SK-N-SH (cell line): ENCODE results near the gene RAF1. TPM values are rescaled to one million over a fixed set of nuclear protein-coding genes. Genes with fewer than 3 reads are reported as not detected.

Experiments used
- CTCF ChIA-PET: fragments of 300-600, 350-600 bp; formaldehyde crosslinking; extraction: SDS; loops from one replicate; lab custom pipeline; 2021; lab: Yijun Ruan, JAX
- POLR2A ChIA-PET: fragments of 350-600 bp; sonication (Branson Sonifier 250); formaldehyde crosslinking; extraction: SDS; loops from one replicate; lab custom pipeline; 2020; ENCODE audit warnings: antibody characterized with exemption, inconsistent platforms; lab: Yijun Ruan, JAX
- DNase-seq: peaks from one replicate; pipeline ENCODE4 v3.0.0; 2012
- H2AFZ ChIP-seq: fragments of 200-600 bp; sonication (generic); 2 replicates; pipeline ENCODE4 v1.8.1; 2016; ENCODE audit warnings: antibody characterized with exemption, mild to moderate bottlenecking, low read depth
- H3F3A ChIP-seq: fragments of 200-600 bp; sonication (generic); replicated peaks from 2 replicates; pipeline ENCODE3; 2016; ENCODE audit warnings: antibody characterized with exemption, mild to moderate bottlenecking; ENCODE audit not compliant: insufficient read depth
- H3K27ac ChIP-seq, 2 experiments: fragments of 200-500 bp in 1 of 2; fragments of 200-600 bp in 1 of 2; sonication (Bioruptor generic) in 1 of 2; sonication (generic), shearing (Covaris generic) in 1 of 2; 2 replicates each; pipeline versions ENCODE4 v1.5.1 to v1.6.1; 2014 to 2016; ENCODE audit warnings: low read depth in 2 of 2, inconsistent platforms in 1 of 2, low read length in 1 of 2, mild to moderate bottlenecking in 1 of 2, mixed read lengths in 1 of 2
- H3K27me3 ChIP-seq: fragments of 200-600 bp; sonication (generic), shearing (Covaris generic); 2 replicates; pipeline ENCODE4 v1.6.1; 2016; ENCODE audit warnings: mixed run types; ENCODE audit not compliant: insufficient read depth
- H3K36me3 ChIP-seq, 2 experiments: fragments of 200-500 bp in 1 of 2; fragments of 200-600 bp in 1 of 2; sonication (Bioruptor generic) in 1 of 2; sonication (generic) in 1 of 2; replicated peaks in 1 of 2; 2 replicates each; pipeline versions ENCODE3 to v1.5.1; 2014 to 2016; ENCODE audit warnings: low read length in 1 of 2, mild to moderate bottlenecking in 1 of 2; ENCODE audit not compliant: insufficient read depth in 2 of 2, control insufficient read depth in 1 of 2
- H3K4me1 ChIP-seq, 2 experiments: fragments of 200-500 bp in 1 of 2; fragments of 200-600 bp in 1 of 2; sonication (Bioruptor generic) in 1 of 2; sonication (generic), shearing (Covaris generic) in 1 of 2; 2 replicates each; pipeline versions ENCODE4 v1.5.1 to v1.6.1; 2014 to 2016; ENCODE audit warnings: low read depth in 1 of 2, low read length in 1 of 2, mixed run types in 1 of 2; ENCODE audit not compliant: insufficient read depth in 2 of 2, control insufficient read depth in 1 of 2
- H3K4me2 ChIP-seq: fragments of 200-600 bp; sonication (generic), shearing (Covaris generic); 2 replicates; pipeline ENCODE4 v1.6.1; 2017; ENCODE audit warnings: mixed run types
- H3K4me3 ChIP-seq, 2 experiments: fragments of 200-500 bp in 1 of 2; fragments of 200-600 bp in 1 of 2; sonication (Bioruptor generic) in 1 of 2; sonication (generic), shearing (Covaris generic) in 1 of 2; 2 replicates each; pipeline versions ENCODE4 v1.5.1 to v1.8.1; 2014 to 2016; ENCODE audit warnings: low read depth in 2 of 2, inconsistent platforms in 1 of 2, low read length in 1 of 2, mild to moderate bottlenecking in 1 of 2, mixed read lengths in 1 of 2, moderate library complexity in 1 of 2
- H3K79me2 ChIP-seq: fragments of 200-600 bp; sonication (generic); 2 replicates; pipeline ENCODE4 v1.8.1; 2017; ENCODE audit warnings: mild to moderate bottlenecking; ENCODE audit not compliant: insufficient read depth
- H3K9ac ChIP-seq: fragments of 200-600 bp; sonication (generic); 2 replicates; pipeline ENCODE4 v1.6.1; 2017; ENCODE audit warnings: mixed run types
- H3K9me2 ChIP-seq: fragments of 200-600 bp; sonication (generic); 2 replicates; pipeline ENCODE4 v1.6.1; 2017; ENCODE audit warnings: mixed run types
- H3K9me3 ChIP-seq: fragments of 200-600 bp; sonication (generic); 2 replicates; pipeline ENCODE4 v1.6.1; 2017; ENCODE audit warnings: mixed run types, mild to moderate bottlenecking, moderate library complexity
- H4K20me1 ChIP-seq: fragments of 200-600 bp; sonication (generic); 2 replicates; pipeline ENCODE4 v1.6.1; 2017; ENCODE audit warnings: mild to moderate bottlenecking, mixed run types; ENCODE audit not compliant: insufficient read depth
- CHD2 ChIP-seq: fragments of 150-350 bp; IDR thresholded peaks from 2 replicates; pipeline ENCODE4 v1.6.1; 2018; ENCODE audit warnings: low read length; ENCODE audit not compliant: partially characterized antibody
- ELF1 ChIP-seq: IDR thresholded peaks from 2 replicates; pipeline ENCODE4 v1.4.0; 2012
- EZH2phosphoT487 ChIP-seq: fragments of 200-600 bp; sonication (generic); IDR thresholded peaks from 2 replicates; pipeline ENCODE4 v1.6.1; 2017; ENCODE audit warnings: low read depth, mixed run types, mild to moderate bottlenecking, antibody characterized with exemption, moderate library complexity, borderline replicate concordance
- FOXJ3 ChIP-seq: sonication (generic); formaldehyde crosslinking; IDR thresholded peaks from 2 replicates; pipeline ENCODE4 v1.5.1; 2020; ENCODE audit warnings: mild to moderate bottlenecking, missing genetic modification reagents
- FOXM1 ChIP-seq: IDR thresholded peaks from 2 replicates; pipeline ENCODE4 v1.4.0; 2012; ENCODE audit warnings: low read depth, mild to moderate bottlenecking
- GABPA ChIP-seq: IDR thresholded peaks from 2 replicates; pipeline ENCODE4 v1.4.0; 2012; ENCODE audit warnings: low read depth, mild to moderate bottlenecking
- GATA2 ChIP-seq: sonication (generic); formaldehyde crosslinking; IDR thresholded peaks from 2 replicates; pipeline ENCODE4 v1.5.0; 2020; ENCODE audit warnings: mild to moderate bottlenecking, missing genetic modification reagents
- IRF3 ChIP-seq: fragments of 150-350 bp; IDR thresholded peaks from 2 replicates; pipeline ENCODE4 v1.6.1; 2016; ENCODE audit warnings: mild to moderate bottlenecking, low read depth, low read length
- MAX ChIP-seq: IDR thresholded peaks from 2 replicates; pipeline ENCODE4 v1.4.0; 2012; ENCODE audit warnings: low read depth
- MXI1 ChIP-seq: IDR thresholded peaks from 2 replicates; pipeline ENCODE4 v1.6.1; 2012; ENCODE audit warnings: mild to moderate bottlenecking, low read depth, low read length, improper control_type of control experiment
- NRF1 ChIP-seq: IDR thresholded peaks from 2 replicates; pipeline ENCODE4 v1.6.1; 2012; ENCODE audit warnings: low read depth, mild to moderate bottlenecking, low read length
- RAD21 ChIP-seq: IDR thresholded peaks from 2 replicates; pipeline ENCODE4 v1.6.1; 2012; ENCODE audit warnings: mild to moderate bottlenecking, low read length
- RCOR1 ChIP-seq: fragments of 150-350 bp; IDR thresholded peaks from 2 replicates; pipeline ENCODE4 v1.6.1; 2017; ENCODE audit warnings: antibody characterized with exemption, low read length
- REST ChIP-seq: IDR thresholded peaks from 2 replicates; pipeline ENCODE4 v1.6.1; 2012; ENCODE audit warnings: mild to moderate bottlenecking, low read depth, low read length, moderate library complexity
- RXRA ChIP-seq: IDR thresholded peaks from 2 replicates; pipeline ENCODE4 v1.4.0; 2012; ENCODE audit warnings: low read depth, mild to moderate bottlenecking, borderline replicate concordance
- SIN3A ChIP-seq: IDR thresholded peaks from 2 replicates; pipeline ENCODE4 v1.6.1; 2012; ENCODE audit warnings: low read depth, mild to moderate bottlenecking, low read length, moderate library complexity, borderline replicate concordance
- SMC3 ChIP-seq: IDR thresholded peaks from 2 replicates; pipeline ENCODE4 v1.6.1; 2012; ENCODE audit warnings: low read depth, low read length, improper control_type of control experiment
- TAF1 ChIP-seq: IDR thresholded peaks from 2 replicates; pipeline ENCODE4 v1.6.1; 2012; ENCODE audit warnings: low read depth, mild to moderate bottlenecking, low read length, moderate library complexity, borderline replicate concordance
- TCF12 ChIP-seq: IDR thresholded peaks from 2 replicates; pipeline ENCODE4 v1.4.0; 2012
- TEAD4 ChIP-seq: IDR thresholded peaks from 2 replicates; pipeline ENCODE4 v1.4.0; 2012; ENCODE audit warnings: mild to moderate bottlenecking, borderline replicate concordance; ENCODE audit not compliant: insufficient read depth
- USF1 ChIP-seq: IDR thresholded peaks from 2 replicates; pipeline ENCODE4 v1.4.0; 2012; ENCODE audit warnings: low read depth, borderline replicate concordance
- YY1 ChIP-seq: IDR thresholded peaks from 2 replicates; pipeline ENCODE4 v1.4.0; 2012; ENCODE audit warnings: low read depth, mild to moderate bottlenecking
- WGBS: methylation state at CpG from one replicate; pipeline ENCODE4 v1.1.6; 2017; ENCODE audit warnings: low lambda C conversion rate; 5-methylcytosine and 5-hydroxymethylcytosine counted together
- polyA plus RNA-seq, 3 experiments: library from polyadenylated mRNA; depleted of rRNA; stranded (reverse); fragments of >200 nt; gene quantifications; 2 replicates each; pipeline ENCODE4 v1.2.3, GENCODE V29; 2012

The RAF1 gene
- polyA plus RNA-seq, 1 of the 3 experiments (the other 2 are of a cell fraction): 58.7 TPM

- Histone ChIP-seq H3F3A (no peaks in the 10 kb centered on the region), H3K4me3 (peak overlapping the region; percentile 43 to 53), H3K4me2 (peak overlapping the region; percentile 83), H3K27ac (peak overlapping the region; percentile 48 to 81; a peak in 3 of 4 replicates), H3K27me3 (no peaks in the 10 kb centered on the region), H3K9ac (peak overlapping the region; percentile 73), H3K36me3 (no peaks in the 10 kb centered on the region), H3K9me2 (no peaks in the 10 kb centered on the region), H3K4me1 (peaks cover 8 to 14% of the 10 kb centered on the region in 2 experiments; a peak in 3 of 4 replicates), H4K20me1 (peaks cover 12% of the 10 kb centered on the region), H2AFZ (peak overlapping the region; percentile 96), H3K79me2 (peaks cover 20% of the 10 kb centered on the region), H3K9me3 (no peaks in the 10 kb centered on the region)
- peak; percentile 58 for DNase-seq
- ChIA-PET CTCF (interaction anchor here (0.8 to 1.9 kb wide), 8 partner anchors 8 to 419 kb away, joined by 3 to 5 read pairs (median 4); partner anchors contain the start of genes MKRN2OS and RPL32), POLR2A (interaction anchor here (0.7 to 1.6 kb wide), 6 partner anchors 9 to 110 kb away, joined by 3 to 5 read pairs (median 3); partner anchors contain the start of genes MKRN2OS and TSEN2)
- TF ChIP-seq TEAD4 (no peak), YY1 (0 out of 2 replicates have a peak, but pooled peaks have one; percentile 38), RCOR1 (no peak), ELF1 (no peak), FOXM1 (no peak), MXI1 (peak; percentile 32; the same call in 1 of the 2 replicates), TAF1 (peak; percentile 37; the same call in 1 of the 2 replicates), MAX (no peak), SIN3A (no peak), CHD2 (no peak)
- 27% methylated on average over 23 of the region's 26 CpGs for WGBS
These were observed 110.0 kb downstream of the RAF1 start for GRCh38 chr3:12553921-12554391.

GRCh38 chr3:12549971-12550760 lies 113.8 kb downstream of the RAF1 start:
- POLR2A ChIA-PET: no interaction called here
- no peak overlapping the region for H3K4me3 ChIP-seq
- H3K9me3 ChIP-seq: no peaks in the 10 kb centered on the region
- no peaks in the 10 kb centered on the region for H3K36me3 ChIP-seq
- no peak overlapping the region for H3K9ac ChIP-seq
- no peak for DNase-seq
- H3K79me2 ChIP-seq: no peaks in the 10 kb centered on the region
- H3K27me3 ChIP-seq: no peaks in the 10 kb centered on the region
- no peaks in the 10 kb centered on the region for H3F3A ChIP-seq
- no peak overlapping the region for H2AFZ ChIP-seq
- CTCF ChIA-PET: no interaction called here
- H4K20me1 ChIP-seq: no peaks in the 10 kb centered on the region
- H3K9me2 ChIP-seq: no peaks in the 10 kb centered on the region
- peaks cover 0 to 2% of the 10 kb centered on the region in 2 experiments; a peak in 1 of 4 replicates for H3K4me1 ChIP-seq
- WGBS: 73% methylated on average over 7 of the region's 7 CpGs
- H3K27ac ChIP-seq: no peak overlapping the region
- no peak overlapping the region for H3K4me2 ChIP-seq
- TF ChIP-seq RAD21 (no peak), TAF1 (no peak), EZH2phosphoT487 (no peak), NRF1 (no peak), RXRA (no peak), IRF3 (no peak), REST (no peak), TCF12 (no peak), FOXJ3 (CRISPR knock-in tag) (no peak), SMC3 (no peak), RCOR1 (no peak), YY1 (no peak), USF1 (no peak), GATA2 (CRISPR knock-in tag) (no peak), GABPA (no peak)
